Activated CD4-positive, alpha-beta T cell treated with anti-CD3 and anti-CD28 coated beads, Interleukin-2, Interleukin-4, amounts not matched to agents 100 ng/mL and 50 ng/mL, durations not matched to agents 16 hours and 8 hours (primary cell): ENCODE measurements around the gene CADPS.

ENCODE experiments used
- DNase-seq: peaks from one replicate; pipeline ENCODE4 v3.0.0-alpha.2; 2020; ENCODE audit warnings: low spot score

Gene CADPS

DNA sequence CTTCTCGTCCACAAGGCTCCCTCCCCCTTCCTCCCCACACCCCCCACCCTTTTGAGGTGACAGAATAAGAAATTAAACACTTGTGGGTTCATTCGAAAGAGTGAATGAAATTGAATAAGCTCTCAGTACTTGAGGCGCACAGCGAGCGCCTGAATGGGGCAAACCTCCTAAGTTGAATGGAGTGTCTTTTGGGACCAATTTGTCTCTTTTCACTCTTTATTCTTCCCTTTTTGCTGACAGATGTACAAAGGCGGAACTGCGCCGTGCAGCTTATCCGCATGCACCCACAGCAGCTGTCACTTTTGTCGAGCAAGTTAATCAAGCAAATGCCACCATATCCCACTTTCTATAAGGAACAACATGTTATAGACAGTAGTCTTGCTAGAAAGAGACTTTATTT is 454.0 kb downstream of the CADPS start:
- DNase-seq: no peak

GRCh38 chr3:62416144-62416543 is 459.1 kb downstream of the CADPS start:
- DNase-seq: no peak

GRCh38 chr3:62415312-62415801 is 459.9 kb downstream of the CADPS start:
- DNase-seq: no peak

GRCh38 chr3:62414786-62415185 is 460.4 kb downstream of the CADPS start:
- DNase-seq: no peak

DNA sequence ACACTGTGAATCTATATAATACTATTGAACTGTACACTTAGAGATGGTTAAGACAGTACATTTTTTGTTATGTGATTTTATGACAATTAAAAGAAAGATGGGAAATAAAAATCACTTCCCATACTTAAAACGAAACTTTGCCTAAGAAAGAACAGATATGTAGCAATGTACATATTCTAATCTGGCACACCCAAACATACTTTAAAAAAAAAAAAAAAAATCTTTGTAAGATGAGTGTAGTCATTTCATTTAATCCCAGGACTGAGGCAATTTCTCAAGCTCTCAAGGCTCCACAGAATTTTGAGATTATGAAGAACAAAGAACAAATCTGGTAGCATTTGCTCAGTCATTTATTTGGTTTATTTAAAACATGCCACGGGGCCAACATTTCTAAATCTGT is 461.5 kb downstream of the CADPS start:
- no peak for DNase-seq

DNA sequence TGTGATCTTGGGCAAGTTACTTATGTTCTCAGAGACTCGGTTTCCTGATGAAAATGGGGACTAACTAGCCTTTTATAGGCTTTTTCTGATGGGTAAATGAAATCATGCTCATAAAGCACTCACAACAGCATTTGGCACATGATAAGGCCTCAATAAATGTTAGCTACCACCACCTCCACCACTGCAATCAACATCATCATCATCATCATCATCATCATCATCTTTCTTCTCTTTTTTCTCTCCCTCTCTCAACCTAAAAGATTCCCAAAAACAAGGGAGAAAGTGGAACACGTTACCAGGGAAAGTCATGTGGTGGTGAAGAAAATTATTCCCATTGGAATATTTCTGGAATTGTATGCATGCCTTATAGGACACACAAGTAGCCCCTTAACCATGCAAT is 468.3 kb downstream of the CADPS start:
- DNase-seq: no peak

- no peak for DNase-seq
Measured at GRCh38 chr3:62405566-62405965, 469.6 kb downstream of the CADPS start.

DNA sequence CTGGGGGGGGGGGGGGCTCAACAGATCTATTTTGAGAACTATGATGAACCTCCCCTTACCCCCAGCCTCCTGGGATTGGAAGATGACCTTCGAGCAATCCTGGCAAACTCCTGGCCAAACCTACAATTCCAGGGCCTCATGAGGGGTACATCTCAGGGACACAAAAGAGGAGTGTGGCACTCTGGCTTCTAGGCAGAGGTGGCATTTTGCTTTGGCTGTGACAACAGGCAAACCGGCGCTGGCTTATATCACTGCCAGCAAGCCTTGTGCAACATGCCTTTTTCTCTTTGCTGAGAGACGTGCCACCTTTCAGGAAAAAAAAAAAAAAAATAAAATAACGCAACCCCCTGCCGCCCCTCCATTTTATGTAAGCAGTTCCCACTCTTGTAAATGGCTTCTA is 470.1 kb downstream of the CADPS start:
- DNase-seq: no peak

GRCh38 chr3:62404321-62404720 is 470.9 kb downstream of the CADPS start:
- no peak for DNase-seq

DNA sequence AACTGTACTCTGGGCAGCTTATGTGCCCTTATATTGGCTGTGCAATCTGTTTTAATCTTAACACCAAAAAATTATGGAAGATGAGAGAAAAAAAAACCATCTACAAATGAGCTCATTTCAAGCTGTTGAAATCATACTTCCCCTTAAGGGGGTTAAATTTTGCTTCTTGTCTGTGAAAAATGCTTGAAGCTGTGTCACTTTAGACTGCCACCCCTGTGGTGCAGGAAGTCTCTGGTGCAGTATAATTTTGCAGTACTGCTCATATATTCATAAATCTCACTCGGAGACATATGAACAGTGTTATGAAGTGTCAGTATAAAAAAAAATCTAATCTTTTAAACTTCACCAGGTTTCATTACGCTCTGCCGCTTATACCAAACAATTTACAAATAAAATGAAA is 471.5 kb downstream of the CADPS start:
- DNase-seq: no peak

- no peak for DNase-seq
Measured at GRCh38 chr3:62392626-62393292, 482.5 kb downstream of the CADPS start.

DNA sequence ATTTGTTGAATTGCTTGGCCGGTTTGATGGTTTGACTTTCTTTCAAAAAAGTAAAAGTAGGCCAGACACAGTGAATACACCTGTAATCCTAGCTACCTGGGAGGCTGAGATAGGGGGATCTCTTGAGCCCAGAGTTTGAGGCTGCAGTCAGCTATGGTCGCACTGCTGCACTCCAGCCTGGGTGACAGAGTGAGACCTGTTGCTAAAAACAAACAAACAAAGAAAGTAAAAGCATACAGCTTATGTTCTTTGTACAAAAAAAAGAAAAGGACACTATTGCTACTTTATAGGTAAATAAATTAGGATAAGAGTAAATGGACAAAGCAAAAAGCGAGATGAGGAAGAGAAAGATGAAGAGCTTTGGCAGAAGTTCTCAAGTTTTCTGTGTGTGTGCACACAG is 488.0 kb downstream of the CADPS start:
- DNase-seq: no peak

GRCh38 chr3:62379321-62379798 is 495.9 kb downstream of the CADPS start:
- no peak for DNase-seq

GRCh38 chr3:62378921-62379320 is 496.3 kb downstream of the CADPS start:
- DNase-seq: no peak

DNA sequence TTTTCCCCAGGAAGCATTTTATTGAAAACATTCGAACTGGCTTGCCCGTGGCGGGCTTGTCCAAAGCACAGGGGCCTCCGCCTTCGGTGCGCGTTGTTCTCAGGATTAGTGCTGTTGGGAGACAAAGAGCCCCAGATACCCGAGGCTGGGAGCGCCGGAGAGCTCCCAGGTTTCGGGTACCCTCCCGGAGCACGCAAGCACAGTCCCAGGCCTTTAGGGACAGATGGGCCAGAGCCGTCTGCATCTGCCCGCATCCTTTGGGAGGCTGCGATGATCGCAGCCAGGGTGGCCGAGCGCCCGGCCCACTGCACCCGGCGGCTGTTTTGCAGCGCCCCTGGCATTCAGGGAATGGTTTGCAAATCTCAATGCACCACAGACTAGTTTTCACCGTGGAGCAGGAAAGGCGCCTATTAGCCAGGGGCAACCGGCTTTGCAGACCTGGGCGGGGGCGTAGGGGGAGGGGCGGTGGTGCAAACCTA is 496.9 kb downstream of the CADPS start:
- DNase-seq: no peak

- no peak for DNase-seq
Measured at GRCh38 chr3:62376906-62377877, 498.0 kb downstream of the CADPS start.

GRCh38 chr3:62376454-62376720 is 498.8 kb downstream of the CADPS start:
- no peak for DNase-seq

- no peak for DNase-seq
Measured at GRCh38 chr3:62375655-62376453, 499.4 kb downstream of the CADPS start.

- DNase-seq: no peak
Measured at GRCh38 chr3:62374341-62375218, 500.6 kb downstream of the CADPS start.

DNA sequence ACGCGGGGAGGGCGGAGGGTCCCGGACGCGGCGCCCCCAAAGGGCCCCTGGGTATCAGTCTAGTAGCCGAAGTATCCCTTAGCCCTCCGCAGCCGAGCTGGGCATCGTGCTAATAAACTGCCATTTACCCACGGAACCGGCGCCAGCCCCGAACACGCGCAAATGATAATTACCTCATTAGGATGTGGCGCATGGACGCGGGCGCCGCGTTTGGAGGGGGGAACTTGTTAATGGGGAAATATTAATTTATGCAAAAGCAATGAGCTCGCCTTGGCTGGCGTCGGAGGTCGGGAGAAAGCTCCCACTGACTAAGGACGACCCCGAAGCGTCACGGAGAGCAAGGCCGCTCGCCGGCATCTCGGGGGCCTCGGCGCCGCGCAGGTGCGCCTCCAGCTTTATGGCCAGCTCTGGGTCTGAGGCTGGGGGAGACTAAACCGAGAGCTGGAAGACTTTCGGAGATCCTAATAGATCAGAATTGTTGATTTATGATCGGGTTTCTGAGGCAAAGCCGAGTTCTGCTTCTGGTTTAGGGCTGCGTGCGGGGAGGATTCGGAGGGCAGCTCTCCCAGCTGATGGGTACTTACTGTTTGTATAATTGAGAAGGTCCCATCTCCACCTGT is 501.4 kb downstream of the CADPS start:
- no peak for DNase-seq

DNA sequence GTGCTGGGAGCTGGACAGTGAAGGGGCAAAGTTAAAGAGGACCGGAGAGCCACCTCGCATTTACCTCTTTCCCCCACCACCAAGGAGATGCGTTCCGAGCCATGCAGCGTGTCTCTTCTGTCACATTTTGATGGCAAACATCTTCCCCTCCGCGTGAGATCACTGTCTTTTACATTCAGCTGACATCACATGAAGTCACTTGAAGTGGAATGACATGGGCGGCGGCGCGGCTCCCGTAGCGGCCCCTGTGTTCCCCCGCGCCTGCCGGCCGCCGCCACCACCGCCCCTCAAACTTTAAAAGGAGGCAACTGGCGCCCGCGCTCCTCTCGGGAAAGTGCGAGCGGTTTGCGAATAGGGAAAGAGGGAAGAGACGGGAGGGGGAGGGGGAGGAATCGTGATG is 502.0 kb downstream of the CADPS start, which contains the start of gene FEZF2:
Gene FEZF2, minus strand, starts transcription at position 336 of the 400 bp plus-strand sequence. CDS start 682 bp downstream, outside the sequence.
- DNase-seq: no peak
